A673 (cell line): ENCODE measurements around the gene SERAC1. TPM values are rescaled to one million over a fixed set of nuclear protein-coding genes. Genes with fewer than 3 reads are reported as not detected.

Experiments
- BruUV-seq: library from RNA; stranded (reverse); fragments of 400-500 nt; replicated peaks from 2 replicates; lab custom pipeline; 2021; lab: Mats Ljungman, UMichigan
- CTCF ChIA-PET: fragments of 300-600 bp; sonication (Branson Sonifier 250); formaldehyde crosslinking; loops from one replicate; lab custom pipeline; 2022; ENCODE audit warnings: antibody characterized with exemption; lab: Charles Lee
- POLR2A ChIA-PET: fragments of 300-600 bp; sonication (Branson Sonifier 250); formaldehyde crosslinking; loops from one replicate; lab custom pipeline; 2022; ENCODE audit warnings: antibody characterized with exemption; ENCODE audit not compliant: low non-redundant PET; lab: Charles Lee
- DNase-seq: peaks from one replicate; pipeline ENCODE4 v3.0.0-alpha.2; 2015; ENCODE audit warnings: low spot score
- H3K27ac ChIP-seq: fragments of 200-600 bp; sonication (generic); 2 replicates; pipeline ENCODE4 v1.5.1; 2016; ENCODE audit warnings: mixed run types, low read depth, mild to moderate bottlenecking, mixed read lengths, antibody characterized with exemption, low read length; ENCODE audit not compliant: poor library complexity, severe bottlenecking
- H3K27me3 ChIP-seq: fragments of 200-600 bp; sonication (generic); replicated peaks from 2 replicates; pipeline ENCODE4 v1.6.1; 2017; ENCODE audit warnings: mixed run types, low read depth, mild to moderate bottlenecking, mixed read lengths, antibody characterized with exemption, low read length; ENCODE audit not compliant: insufficient read depth, poor library complexity
- H3K36me3 ChIP-seq: fragments of 200-600 bp; sonication (generic); 2 replicates; pipeline ENCODE4 v1.6.1; 2016; ENCODE audit warnings: mixed run types, mild to moderate bottlenecking, mixed read lengths, antibody characterized with exemption, low read length; ENCODE audit not compliant: insufficient read depth, poor library complexity, severe bottlenecking
- H3K4me1 ChIP-seq: fragments of 200-600 bp; sonication (generic); 2 replicates; pipeline ENCODE4 v1.6.1; 2017; ENCODE audit warnings: mixed run types, mild to moderate bottlenecking, mixed read lengths, antibody characterized with exemption, low read length; ENCODE audit not compliant: insufficient read depth, poor library complexity, severe bottlenecking
- H3K4me3 ChIP-seq: fragments of 200-600 bp; sonication (generic); 2 replicates; pipeline ENCODE4 v1.5.1; 2016; ENCODE audit warnings: low read depth, mixed run types, mild to moderate bottlenecking, mixed read lengths, low read length; ENCODE audit not compliant: poor library complexity, severe bottlenecking
- H3K9me3 ChIP-seq: fragments of 200-600 bp; sonication (generic); 2 replicates; pipeline ENCODE4 v1.6.1; 2016; ENCODE audit warnings: mixed run types, low read depth, mild to moderate bottlenecking, mixed read lengths, antibody characterized with exemption, low read length; ENCODE audit not compliant: poor library complexity, severe bottlenecking
- CTCF ChIP-seq: fragments of 300-800, 200-600 bp; sonication (generic); conservative IDR thresholded peaks from 2 replicates; pipeline ENCODE4 v1.5.1; 2017; ENCODE audit warnings: low read depth, mild to moderate bottlenecking, antibody characterized with exemption, low read length, moderate library complexity, mixed read lengths
- EZH2 ChIP-seq: fragments of 200-600 bp; sonication (generic); IDR thresholded peaks from 2 replicates; pipeline ENCODE4 v1.6.1; 2017; ENCODE audit warnings: borderline replicate concordance, low read depth, mild to moderate bottlenecking, mixed read lengths, antibody characterized with exemption, low read length; ENCODE audit not compliant: poor library complexity, severe bottlenecking
- intact Hi-C: fragments of 100-400 bp; cut with micrococcal nuclease; formaldehyde crosslinking; loops from one replicate; pipeline ENCODE4 v1.10.0; 2022; ENCODE audit not compliant: unreplicated experiment
- total RNA-seq: library from RNA; stranded (reverse); gene quantifications from 2 replicates; pipeline ENCODE4 v1.2.3, GENCODE V29; 2021

Gene SERAC1
- total RNA-seq, 1 experiment from 2014 or later: 8.1 TPM

GRCh38 chr6:158078320-158078719 lies 89.7 kb downstream of the SERAC1 start:
- H3K4me3 ChIP-seq: no peak overlapping the region
- H3K4me1 ChIP-seq: no peaks in the 10 kb centered on the region
- ChIA-PET CTCF (no interaction called here), POLR2A (no interaction called here)
- intact Hi-C loops: loop anchor here (10.0 kb wide), 1 partner anchor 764 kb away; no protein-coding TSS in a partner anchor
- no peak overlapping the region for H3K27ac ChIP-seq
- peaks cover 19% of the 10 kb centered on the region for H3K36me3 ChIP-seq
- no peaks in the 10 kb centered on the region for H3K27me3 ChIP-seq
- H3K9me3 ChIP-seq: no peaks in the 10 kb centered on the region
- TF ChIP-seq EZH2: no peak
- TF ChIP-seq CTCF: no peak
- DNase-seq: no peak
- no TSS peak for BruUV-seq

GRCh38 chr6:158077676-158078075 lies 90.4 kb downstream of the SERAC1 start:
- CTCF ChIA-PET: no interaction called here
- BruUV-seq: no TSS peak
- Histone ChIP-seq H3K4me3 (no peak overlapping the region), H3K4me1 (no peaks in the 10 kb centered on the region), H3K27ac (no peak overlapping the region), H3K27me3 (no peaks in the 10 kb centered on the region), H3K36me3 (peaks cover 19% of the 10 kb centered on the region), H3K9me3 (no peaks in the 10 kb centered on the region)
- POLR2A ChIA-PET: no interaction called here
- no peak for DNase-seq
- TF ChIP-seq EZH2 (no peak), CTCF (no peak)
- intact Hi-C loops: loop anchor here (10.0 kb wide), 1 partner anchor 763 kb away; no protein-coding TSS in a partner anchor

GRCh38 chr6:158076548-158076947 lies 91.5 kb downstream of the SERAC1 start:
- BruUV-seq: no TSS peak

More at GRCh38 chr6:158076548-158076947, 91.5 kb downstream of the SERAC1 start:
- Histone ChIP-seq H3K36me3 (peaks cover 21% of the 10 kb centered on the region), H3K4me3 (no peak overlapping the region), H3K27ac (no peak overlapping the region), H3K9me3 (no peaks in the 10 kb centered on the region), H3K27me3 (no peaks in the 10 kb centered on the region), H3K4me1 (no peaks in the 10 kb centered on the region)
- TF ChIP-seq EZH2 (no peak), CTCF (no peak)
- intact Hi-C loops: loop anchor here (10.0 kb wide), 1 partner anchor 762 kb away; no protein-coding TSS in a partner anchor
- no peak for DNase-seq
- POLR2A ChIA-PET: no interaction called here
- CTCF ChIA-PET: no interaction called here
